UCSD-AML1 (cell line): ENCODE results near the gene CR2.
"Not testable (repeated sequence)": the region's sequence is repeated elsewhere in the genome, so short reads cannot be mapped to it uniquely, and the experiment has no call there.

ENCODE experiments used
- DNase-seq: peaks from one replicate; lab custom pipeline; 2025; ENCODE audit not compliant: unreplicated experiment; lab: John Stamatoyannopoulos, UW

CR2 gene

DNA sequence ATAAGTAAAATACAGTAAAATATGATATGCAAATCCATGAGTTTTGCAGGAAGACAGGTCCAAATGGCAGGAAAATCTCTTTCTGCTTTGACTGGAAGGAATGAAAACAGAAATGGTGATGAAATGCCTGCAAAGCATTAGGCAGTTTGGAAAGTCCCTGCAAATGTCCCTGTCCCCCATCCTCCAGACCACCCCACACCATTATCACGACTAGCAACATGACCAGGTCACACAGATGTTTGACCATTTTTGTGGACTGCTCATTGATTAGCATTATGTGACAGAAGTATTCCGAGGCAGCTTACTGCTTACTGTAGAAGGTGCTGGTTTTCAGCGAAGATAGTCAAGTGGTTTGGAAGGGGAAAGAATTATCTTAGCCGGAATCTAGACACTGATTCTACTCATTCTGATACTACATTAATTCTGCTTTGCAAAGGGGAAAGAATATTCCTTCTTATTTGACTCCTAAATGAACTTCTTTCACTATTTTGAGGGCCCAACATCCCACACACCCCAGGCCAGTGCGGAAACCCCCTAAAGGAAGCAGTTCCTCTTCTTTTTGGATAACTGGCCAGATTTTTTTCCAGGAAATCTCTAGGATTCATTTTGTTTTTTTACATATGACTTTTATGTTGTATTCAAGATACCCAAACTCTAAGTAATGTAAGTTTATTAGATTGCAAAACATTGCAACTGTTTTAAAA is 9.5 kb upstream of the CR2 start:
- DNase-seq: no peak

- DNase-seq: no peak
These were observed 450 bp upstream of the CR2 start for GRCh38 chr1:207453710-207454045.

GRCh38 chr1:207455183-207455754 is 1.1 kb downstream of the CR2 start:
- no peak for DNase-seq

DNA sequence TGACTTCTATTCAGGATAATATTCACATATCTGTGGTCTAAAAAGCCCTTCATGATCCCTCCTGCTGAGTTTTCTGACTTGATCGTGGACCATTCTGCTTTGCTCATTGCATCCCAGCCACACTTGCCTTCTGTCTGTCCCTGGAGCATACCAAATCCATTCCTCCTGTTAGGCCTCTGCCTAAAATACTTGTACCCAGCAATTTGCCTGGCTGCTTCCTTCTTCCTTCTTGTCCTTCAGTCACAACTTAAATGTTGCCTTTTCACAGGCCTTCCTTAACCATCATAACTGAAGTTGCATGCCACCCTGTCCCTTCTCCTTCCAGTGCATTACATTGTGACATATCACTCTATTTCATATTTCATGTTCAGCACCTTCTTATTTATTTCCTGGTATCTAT is 4.3 kb downstream of the CR2 start:
- DNase-seq: no peak

- DNase-seq: no peak
These were observed 4.9 kb downstream of the CR2 start for GRCh38 chr1:207459008-207459407.

- no peak for DNase-seq
These were observed 7.5 kb downstream of the CR2 start for GRCh38 chr1:207461649-207462048.

DNA sequence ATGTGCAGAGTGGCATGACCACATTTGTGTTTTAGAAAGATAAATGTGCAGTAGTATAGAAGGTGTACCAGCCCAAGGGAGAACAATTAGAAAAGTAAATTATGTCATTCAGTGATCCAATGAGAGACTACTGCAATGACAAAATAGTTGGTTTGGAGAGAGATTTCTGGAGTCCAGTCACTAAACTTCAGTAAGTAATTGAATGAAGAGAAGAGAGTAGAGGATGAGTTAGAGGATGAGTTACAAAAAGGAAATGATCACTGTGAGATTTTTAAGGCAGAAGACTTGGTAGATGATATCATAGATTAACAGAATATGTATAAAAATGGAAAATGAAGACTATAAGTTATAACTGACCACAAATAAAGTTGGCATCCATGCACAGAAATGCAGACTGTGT is 8.4 kb downstream of the CR2 start:
- DNase-seq: no peak

DNA sequence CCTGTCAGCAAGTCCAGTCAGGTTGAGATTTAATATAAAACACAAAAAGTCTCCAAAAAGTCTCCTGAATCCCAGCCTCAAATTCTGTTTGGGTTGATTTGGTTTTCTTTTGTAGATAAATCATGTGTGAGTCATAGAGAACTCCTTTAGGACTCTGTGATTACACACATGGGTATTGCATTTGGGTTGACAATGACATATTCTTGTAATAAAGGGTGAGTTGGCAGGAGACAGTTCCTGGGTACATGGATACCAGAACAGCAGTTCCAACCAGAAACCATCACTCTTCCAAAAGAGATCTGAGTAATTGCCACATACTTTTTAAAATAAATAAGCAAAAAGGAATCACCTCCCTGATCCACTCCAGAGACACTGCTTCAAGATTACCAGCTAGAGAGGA is 8.9 kb downstream of the CR2 start:
- no peak for DNase-seq

- no peak for DNase-seq
These were observed 9.4 kb downstream of the CR2 start for GRCh38 chr1:207463571-207463970.

GRCh38 chr1:207470927-207471326 is 16.8 kb downstream of the CR2 start:
- no peak for DNase-seq

DNA sequence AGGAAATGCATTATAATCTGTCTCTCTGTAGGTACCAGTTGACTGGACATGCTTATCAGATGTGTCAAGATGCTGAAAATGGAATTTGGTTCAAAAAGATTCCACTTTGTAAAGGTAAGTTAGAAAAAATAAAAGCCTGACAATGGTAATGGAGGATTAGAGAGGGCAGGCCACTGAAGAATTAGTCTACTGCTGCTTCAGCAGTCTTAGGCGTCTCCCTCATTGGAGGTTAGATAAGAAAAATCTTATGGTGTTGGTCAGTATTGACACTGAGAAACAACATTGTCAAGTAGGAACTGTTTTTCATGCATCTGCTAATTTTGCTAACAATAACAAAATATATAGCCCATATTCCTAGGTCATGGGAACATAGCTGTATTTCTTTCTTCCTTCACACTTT is 20.1 kb downstream of the CR2 start:
- DNase-seq: no peak

DNA sequence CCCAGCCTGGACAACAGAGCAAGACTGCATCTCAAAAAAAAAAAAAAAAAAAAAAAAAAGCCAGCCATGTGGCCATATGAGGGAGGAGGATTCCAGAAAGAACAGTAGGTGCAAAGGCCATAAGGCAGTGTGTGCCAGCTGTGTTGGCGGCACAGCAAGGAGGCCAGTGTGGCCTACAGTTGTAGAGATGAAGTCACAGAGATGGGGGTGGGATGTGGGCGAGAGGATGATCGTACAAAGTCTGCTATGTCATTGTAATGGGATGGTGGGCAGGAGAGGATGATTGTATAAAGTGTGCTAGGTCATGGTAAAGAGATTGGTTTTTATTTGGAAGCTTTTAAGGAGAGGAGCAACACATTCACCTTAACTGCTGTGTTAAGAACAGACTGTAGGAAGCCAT is 32.1 kb downstream of the CR2 start:
- DNase-seq: no peak

GRCh38 chr1:207487636-207488035 is 33.5 kb downstream of the CR2 start:
- no peak for DNase-seq

DNA sequence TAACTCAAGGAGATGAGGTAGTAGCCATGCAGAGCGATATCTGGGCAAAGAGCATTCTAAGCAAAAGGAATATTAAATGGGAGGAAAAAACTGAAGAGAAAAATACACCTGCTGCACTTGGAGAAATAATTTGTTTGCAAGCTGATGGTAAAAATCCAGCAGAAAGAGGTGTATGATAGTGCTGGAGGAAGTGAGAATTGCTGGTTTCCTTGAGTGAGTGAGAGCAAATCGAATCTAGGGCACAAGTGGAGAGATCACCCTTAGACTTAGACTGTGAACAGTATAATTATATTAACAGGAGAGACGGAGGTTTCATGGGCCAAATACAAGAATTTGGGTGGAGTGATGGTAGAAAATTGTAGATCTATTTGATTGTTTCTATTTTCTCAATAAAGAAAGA is 39.1 kb downstream of the CR2 start:
- DNase-seq: no peak

- no peak for DNase-seq
These were observed 40.0 kb downstream of the CR2 start for GRCh38 chr1:207494171-207494570.

GRCh38 chr1:207495281-207495680 is 41.2 kb downstream of the CR2 start:
- not testable (repeated sequence) for DNase-seq

DNA sequence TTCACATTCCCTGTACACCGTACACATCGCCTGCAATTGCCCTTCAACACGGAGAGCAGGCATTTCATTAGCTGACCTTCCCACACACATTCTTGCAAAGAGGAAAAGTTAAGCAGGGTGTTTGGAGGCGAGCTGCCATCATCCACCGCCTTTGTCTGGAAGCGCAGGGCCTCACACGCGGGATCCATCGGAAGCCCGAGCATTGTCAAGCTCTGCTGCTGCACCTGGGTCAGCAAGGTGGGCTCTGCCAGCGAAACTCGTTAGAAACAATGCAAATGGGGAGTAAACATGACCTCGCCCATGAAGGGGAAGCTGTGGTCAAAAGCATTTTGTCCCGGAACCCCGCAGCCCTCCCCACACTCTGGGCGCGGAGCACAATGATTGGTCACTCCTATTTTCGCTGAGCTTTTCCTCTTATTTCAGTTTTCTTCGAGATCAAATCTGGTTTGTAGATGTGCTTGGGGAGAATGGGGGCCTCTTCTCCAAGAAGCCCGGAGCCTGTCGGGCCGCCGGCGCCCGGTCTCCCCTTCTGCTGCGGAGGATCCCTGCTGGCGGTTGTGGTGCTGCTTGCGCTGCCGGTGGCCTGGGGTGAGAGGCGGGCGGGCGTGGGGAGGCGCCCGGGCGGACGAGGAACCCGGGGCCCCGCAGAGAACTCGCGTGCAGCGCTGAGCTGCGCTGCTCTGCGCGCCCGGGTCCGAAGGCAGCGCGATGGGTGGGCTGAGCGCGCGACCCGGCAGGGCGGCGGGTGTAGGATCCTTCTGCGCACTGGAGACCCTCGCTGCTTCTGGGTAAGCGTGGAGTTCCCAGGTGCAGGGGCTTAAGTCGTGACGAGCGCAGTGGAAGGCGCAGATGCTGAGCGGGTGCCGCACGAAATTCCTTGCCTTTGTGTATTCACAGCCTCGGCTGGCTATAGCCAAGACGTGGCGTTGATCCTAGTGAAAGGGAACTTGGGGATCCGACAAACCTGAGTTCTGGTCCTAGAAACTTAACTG is 42.0 kb downstream of the CR2 start, which contains the start of gene CR1:
Gene CR1, plus strand, starts transcription at position 357 of the 992 bp plus-strand sequence. Its CDS starts 111 bp downstream, at position 468.
- peak; percentile 32 for DNase-seq

GRCh38 chr1:207497941-207498340 is 43.8 kb downstream of the CR2 start:
- no peak for DNase-seq

- DNase-seq: peak; percentile 62
These were observed 45.4 kb downstream of the CR2 start for GRCh38 chr1:207499573-207499972.

DNA sequence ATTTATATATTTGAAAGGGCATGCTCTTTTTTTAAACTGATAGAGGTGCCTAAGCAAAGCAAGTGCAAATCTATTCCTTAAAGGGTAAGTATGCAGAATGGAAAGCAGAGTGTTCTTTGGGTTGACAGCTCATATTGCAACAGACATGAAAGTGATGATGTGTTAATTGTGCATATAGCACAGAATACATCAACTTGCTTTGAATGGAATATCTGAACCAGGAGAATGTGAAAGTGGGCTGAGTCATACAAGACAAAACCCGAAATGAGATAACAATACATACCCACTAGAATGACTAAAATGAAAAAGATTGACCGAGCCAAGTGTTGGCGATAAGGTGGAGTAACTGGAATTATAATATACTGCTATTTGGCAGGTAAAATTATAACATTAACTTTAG is 46.2 kb downstream of the CR2 start:
- DNase-seq: no peak

DNA sequence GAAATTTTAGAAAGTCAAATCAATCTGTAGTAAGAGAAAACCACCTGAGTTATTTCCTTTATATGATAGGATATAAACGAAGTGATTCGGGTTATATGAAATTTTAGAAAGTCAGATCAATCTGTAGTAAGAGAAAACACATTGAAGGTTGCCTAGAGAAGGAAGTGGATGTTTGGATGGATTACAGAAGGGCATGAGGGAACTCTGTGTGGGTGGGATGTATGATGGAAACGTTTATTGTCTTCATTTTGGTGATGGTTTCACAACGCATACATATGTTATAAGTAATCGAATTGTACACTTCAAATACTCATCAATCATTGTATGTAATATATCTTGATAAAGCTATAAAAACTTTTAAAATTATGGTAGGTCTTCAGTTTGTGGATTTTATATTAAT is 46.9 kb downstream of the CR2 start:
- DNase-seq: no peak

- no peak for DNase-seq
These were observed 48.6 kb downstream of the CR2 start for GRCh38 chr1:207502726-207503125.
